Measurements from ENCODE around the gene EID2B.
A peak's percentile ranks its signal among the peaks of the same experiment; 100 is the strongest.

DNA sequence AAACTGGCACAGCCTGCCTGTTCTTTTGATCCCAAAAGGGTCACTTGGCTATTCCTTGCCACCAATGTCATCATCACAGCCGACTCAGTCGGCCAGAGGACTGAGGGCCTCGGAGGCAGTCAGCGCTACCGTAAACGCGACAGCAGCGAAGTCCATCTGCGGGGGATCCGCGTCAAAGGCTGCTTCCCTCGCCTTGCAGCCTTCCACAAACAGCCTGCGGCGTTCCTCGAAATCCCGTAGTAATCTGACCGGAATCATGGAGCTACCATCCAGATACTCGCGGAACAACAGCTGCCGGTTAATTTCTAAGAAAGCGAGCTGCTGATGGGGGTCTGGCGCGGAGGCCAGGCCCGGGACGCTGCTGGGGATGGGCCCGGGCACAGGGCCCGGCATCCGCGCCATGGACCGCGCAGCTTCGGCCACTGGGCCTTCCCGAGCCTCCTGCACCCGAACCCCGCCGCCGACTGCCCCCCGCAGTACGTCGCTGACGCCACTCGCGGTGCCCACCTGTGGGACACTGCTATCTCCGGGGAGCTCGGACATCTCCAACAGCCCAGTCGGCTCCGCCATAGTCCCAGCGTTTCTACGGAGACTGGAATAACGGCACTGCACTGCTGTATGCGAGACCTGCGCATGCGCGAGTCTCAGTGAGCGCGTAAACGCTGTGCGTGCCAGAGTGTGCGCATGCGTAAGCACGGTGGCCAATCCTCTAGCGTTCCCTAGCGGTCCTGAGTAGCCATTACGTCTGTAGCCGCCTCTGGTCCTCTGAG, at the start of gene EID2B:
- TF ChIP-seq CTCF (IDR thresholded peaks at IDR 0.05): peak; percentile 94 to 100 (median 98)
- TF ChIP-seq POLR2A (IDR thresholded peaks at IDR 0.05): peak in 2 of 4 donors; percentile 52 to 64
